CD4-positive, CD25-positive, alpha-beta regulatory T cell (primary cell): Measurements from ENCODE around the gene RAP2B. TPM values are rescaled to one million over a fixed set of nuclear protein-coding genes. Genes with fewer than 3 reads are reported as not detected.

Experiments
- ATAC-seq, 2 donors: fragments of 150-1000 bp; cut with Tn5 transposase; one replicate each; pipeline ENCODE4 v1.10.0; 2021; ENCODE audit warnings: low read depth in 2 of 2, moderate number of reproducible peaks in 2 of 2, moderate library complexity in 1 of 2
- DNase-seq, 3 donors: peaks; one replicate each; pipeline versions ENCODE4 v3.0.0 to v3.0.0-alpha.2; 2012 to 2022; ENCODE audit warnings: mixed read lengths in 1 of 3
- H3K27ac ChIP-seq: one replicate; pipeline ENCODE4 v1.7.0; 2013; ENCODE audit warnings: mild to moderate bottlenecking, low read length; ENCODE audit not compliant: insufficient read depth, poor library complexity, severe bottlenecking
- H3K27me3 ChIP-seq: one replicate; pipeline ENCODE4 v1.7.0; 2013; ENCODE audit warnings: low read length; ENCODE audit not compliant: control insufficient read depth, insufficient read depth
- H3K36me3 ChIP-seq: one replicate; pipeline ENCODE4 v1.7.0; 2013; ENCODE audit warnings: mild to moderate bottlenecking, low read length, moderate library complexity; ENCODE audit not compliant: control insufficient read depth, insufficient read depth
- H3K4me1 ChIP-seq: 2 replicates; pipeline ENCODE4 v1.7.0; 2013; ENCODE audit warnings: mild to moderate bottlenecking, low read length; ENCODE audit not compliant: insufficient read depth, control insufficient read depth, poor library complexity, severe bottlenecking
- H3K4me3 ChIP-seq: one replicate; pipeline ENCODE4 v1.7.0; 2013; ENCODE audit warnings: low read depth, mild to moderate bottlenecking, low read length, moderate library complexity
- H3K9me3 ChIP-seq, 2 experiments: 1 replicate in 1 of 2; 2 replicates in 1 of 2; pipeline ENCODE4 v1.7.0; 2013; ENCODE audit warnings: low read length in 2 of 2, mild to moderate bottlenecking in 1 of 2, moderate library complexity in 1 of 2; ENCODE audit not compliant: control insufficient read depth in 2 of 2
- H3K27ac Mint-ChIP-seq, 3 donors: one replicate each; pipeline ENCODE4 v1.8.0; 2020 to 2022; ENCODE audit warnings: mild to moderate bottlenecking in 3 of 3, mixed read lengths in 3 of 3, moderate library complexity in 2 of 3
- H3K27me3 Mint-ChIP-seq: one replicate; pipeline ENCODE4 v1.8.0; 2022; ENCODE audit warnings: mild to moderate bottlenecking, mixed read lengths
- H3K36me3 Mint-ChIP-seq: one replicate; pipeline ENCODE4 v1.8.0; 2020; ENCODE audit warnings: mixed read lengths
- H3K4me1 Mint-ChIP-seq, 4 donors: one replicate each; pipeline ENCODE4 v1.8.0; 2020 to 2022; ENCODE audit warnings: mixed read lengths in 4 of 4, mild to moderate bottlenecking in 1 of 4
- H3K4me3 Mint-ChIP-seq, 4 donors: one replicate each; pipeline ENCODE4 v1.8.0; 2020 to 2022; ENCODE audit warnings: mild to moderate bottlenecking in 4 of 4, mixed read lengths in 4 of 4, moderate library complexity in 3 of 4
- H3K9me3 Mint-ChIP-seq, 7 donors: one replicate each; pipeline ENCODE4 v1.8.0; 2020 to 2022; ENCODE audit warnings: mixed read lengths in 7 of 7, mild to moderate bottlenecking in 3 of 7, moderate library complexity in 2 of 7
- polyA plus RNA-seq, 4 donors: library from polyadenylated mRNA; unstranded; fragments of 300-500 nt; fragmentation: Illumina TruSeq; gene quantifications; one replicate each; pipeline ENCODE4 v1.2.3, GENCODE V29; 2021
- total RNA-seq: library from RNA; stranded (reverse); gene quantifications from one replicate; pipeline ENCODE4 v1.2.3, GENCODE V29; 2022

RAP2B gene
- total and polyA plus RNA-seq, 5 donors from 2014 or later = 17.3 to 19.9 (median 18.8) TPM

GRCh38 chr3:153210660-153211059 lies 48.6 kb downstream of the RAP2B start:
- H3K4me3 ChIP-seq = peak overlapping the region; percentile 28
- H3K27ac Mint-ChIP-seq = peak overlapping the region in 1 of 3 donors; percentile 83
- peaks cover 10 to 50% (median 33%) of the 10 kb centered on the region in 4 donors for H3K4me1 Mint-ChIP-seq
- no peaks in the 10 kb centered on the region for H3K27me3 ChIP-seq
- H3K27ac ChIP-seq = no peak overlapping the region
- H3K27me3 Mint-ChIP-seq = peaks cover 4% of the 10 kb centered on the region
- H3K36me3 ChIP-seq = no peaks in the 10 kb centered on the region
- peaks cover 12% of the 10 kb centered on the region for H3K4me1 ChIP-seq
- ATAC-seq = no peak
- no peaks in the 10 kb centered on the region for H3K36me3 Mint-ChIP-seq
- H3K4me3 Mint-ChIP-seq = no peak overlapping the region
- no peaks in the 10 kb centered on the region for H3K9me3 Mint-ChIP-seq
- no peaks in the 10 kb centered on the region for H3K9me3 ChIP-seq
- no peak for DNase-seq

- Mint-ChIP-seq H3K4me1 (peaks cover 36 to 71% (median 45%) of the 10 kb centered on the region in 4 donors), H3K27me3 (no peaks in the 10 kb centered on the region), H3K36me3 (peaks cover 7% of the 10 kb centered on the region), H3K4me3 (no peak overlapping the region), H3K27ac (peak overlapping the region in 2 of 3 donors; percentile 73 to 88), H3K9me3 (peaks cover 0 to 8% (median 2%) of the 10 kb centered on the region in 7 donors)
- no peak overlapping the region for H3K27ac ChIP-seq
- H3K4me3 ChIP-seq = no peak overlapping the region
- H3K9me3 ChIP-seq = no peaks in the 10 kb centered on the region
- no peak for ATAC-seq
- no peaks in the 10 kb centered on the region for H3K36me3 ChIP-seq
- no peak for DNase-seq
- peaks cover 20% of the 10 kb centered on the region for H3K4me1 ChIP-seq
- no peaks in the 10 kb centered on the region for H3K27me3 ChIP-seq
Measured at GRCh38 chr3:153215497-153215896, 53.5 kb downstream of the RAP2B start.

- ATAC-seq = no peak
- peaks cover 37 to 71% (median 48%) of the 10 kb centered on the region in 4 donors for H3K4me1 Mint-ChIP-seq
- no peak for DNase-seq
Measured at GRCh38 chr3:153215966-153216365, 53.9 kb downstream of the RAP2B start.

GRCh38 chr3:153216928-153217327 lies 54.9 kb downstream of the RAP2B start:
- H3K4me3 ChIP-seq = no peak overlapping the region

More at GRCh38 chr3:153215966-153216365, 53.9 kb downstream of the RAP2B start:
- H3K4me3 ChIP-seq = no peak overlapping the region
- no peaks in the 10 kb centered on the region for H3K9me3 ChIP-seq
- H3K27me3 ChIP-seq = no peaks in the 10 kb centered on the region
- H3K27ac ChIP-seq = no peak overlapping the region
- no peaks in the 10 kb centered on the region for H3K36me3 ChIP-seq
- H3K27me3 Mint-ChIP-seq = no peaks in the 10 kb centered on the region
- H3K9me3 Mint-ChIP-seq = peaks cover 0 to 8% (median 2%) of the 10 kb centered on the region in 7 donors
- peaks cover 8% of the 10 kb centered on the region for H3K36me3 Mint-ChIP-seq
- H3K27ac Mint-ChIP-seq = peak overlapping the region in 1 of 3 donors; percentile 38
- no peak overlapping the region for H3K4me3 Mint-ChIP-seq
- peaks cover 21% of the 10 kb centered on the region for H3K4me1 ChIP-seq

GRCh38 chr3:153219146-153219545 lies 57.1 kb downstream of the RAP2B start:
- DNase-seq (no peak), ATAC-seq (no peak)
- Histone ChIP-seq H3K9me3 (no peaks in the 10 kb centered on the region), H3K4me3 (no peak overlapping the region), H3K4me1 (peaks cover 53% of the 10 kb centered on the region), H3K27me3 (no peaks in the 10 kb centered on the region), H3K27ac (no peak overlapping the region), H3K36me3 (no peaks in the 10 kb centered on the region)
- H3K36me3 Mint-ChIP-seq = peaks cover 8% of the 10 kb centered on the region
- H3K4me3 Mint-ChIP-seq = peak overlapping the region; percentile 3 to 45 (median 24)
- H3K27me3 Mint-ChIP-seq = no peaks in the 10 kb centered on the region
- peak overlapping the region; percentile 44 to 99 (median 91) for H3K27ac Mint-ChIP-seq
- H3K9me3 Mint-ChIP-seq = peaks cover 0 to 8% (median 2%) of the 10 kb centered on the region in 7 donors
- H3K4me1 Mint-ChIP-seq = peaks cover 40 to 87% (median 66%) of the 10 kb centered on the region in 4 donors

More at GRCh38 chr3:153216928-153217327, 54.9 kb downstream of the RAP2B start:
- H3K27ac Mint-ChIP-seq = peak overlapping the region; percentile 11 to 59 (median 22)
- no peaks in the 10 kb centered on the region for H3K36me3 ChIP-seq
- peak overlapping the region in 1 of 4 donors; percentile 39 for H3K4me3 Mint-ChIP-seq
- DNase-seq (no peak), ATAC-seq (no peak)
- H3K36me3 Mint-ChIP-seq = peaks cover 8% of the 10 kb centered on the region
- peaks cover 31% of the 10 kb centered on the region for H3K4me1 ChIP-seq
- no peaks in the 10 kb centered on the region for H3K9me3 ChIP-seq
- no peak overlapping the region for H3K27ac ChIP-seq
- H3K9me3 Mint-ChIP-seq = peaks cover 0 to 8% (median 2%) of the 10 kb centered on the region in 7 donors
- no peaks in the 10 kb centered on the region for H3K27me3 ChIP-seq
- peaks cover 43 to 78% (median 57%) of the 10 kb centered on the region in 4 donors for H3K4me1 Mint-ChIP-seq
- no peaks in the 10 kb centered on the region for H3K27me3 Mint-ChIP-seq
